Endothelial cell (in vitro differentiated cells): Measurements from ENCODE around the gene MID1. TPM values are rescaled to one million over a fixed set of nuclear protein-coding genes. Genes with fewer than 3 reads are reported as not detected.
A peak's percentile ranks its signal among the peaks of the same experiment; 100 is the strongest.
"Not testable (repeated sequence)": the region's sequence is repeated elsewhere in the genome, so short reads cannot be mapped to it uniquely, and the experiment has no call there.

Experiments
- DNase-seq: peaks from one replicate; pipeline ENCODE4 v3.0.0; 2021; ENCODE audit warnings: low spot score
- H3K27ac Mint-ChIP-seq: one replicate; pipeline ENCODE4 v1.8.0; 2021; ENCODE audit warnings: mixed read lengths, inconsistent platforms; ENCODE audit not compliant: unreplicated experiment
- H3K27me3 Mint-ChIP-seq: one replicate; pipeline ENCODE4 v1.8.0; 2021; ENCODE audit warnings: mild to moderate bottlenecking, moderate library complexity, mixed read lengths, inconsistent platforms; ENCODE audit not compliant: unreplicated experiment
- H3K36me3 Mint-ChIP-seq: one replicate; pipeline ENCODE4 v1.8.0; 2021; ENCODE audit warnings: mild to moderate bottlenecking, low read depth, mixed read lengths, inconsistent platforms; ENCODE audit not compliant: unreplicated experiment
- H3K4me1 Mint-ChIP-seq: one replicate; pipeline ENCODE4 v1.8.0; 2021; ENCODE audit warnings: mild to moderate bottlenecking, mixed read lengths, inconsistent platforms; ENCODE audit not compliant: unreplicated experiment
- H3K4me3 Mint-ChIP-seq: one replicate; pipeline ENCODE4 v1.8.0; 2021; ENCODE audit warnings: mild to moderate bottlenecking, mixed read lengths, inconsistent platforms; ENCODE audit not compliant: unreplicated experiment
- H3K9me3 Mint-ChIP-seq: one replicate; pipeline ENCODE4 v1.8.0; 2021; ENCODE audit warnings: mixed read lengths, inconsistent platforms; ENCODE audit not compliant: unreplicated experiment
- total RNA-seq: library from RNA; stranded (reverse); fragmentation: NEBNext Ultra II Directional; extraction: Animal tissue kit (Norgen Biotek cat#: 25700); gene quantifications from one replicate; pipeline ENCODE4 v1.2.1, GENCODE V29; 2021; ENCODE audit not compliant: unreplicated experiment
- TF ChIP-seq, protein P1 (sequence below): fragments of 200-600 bp; sonication (generic); IDR thresholded peaks from one replicate; pipeline ENCODE4 v1.5.0; 2021; ENCODE audit warnings: antibody characterized with exemption; ENCODE audit not compliant: unreplicated experiment

The MID1 gene
- total RNA-seq, 1 donor from 2014 or later, result 61.8 TPM

DNA sequence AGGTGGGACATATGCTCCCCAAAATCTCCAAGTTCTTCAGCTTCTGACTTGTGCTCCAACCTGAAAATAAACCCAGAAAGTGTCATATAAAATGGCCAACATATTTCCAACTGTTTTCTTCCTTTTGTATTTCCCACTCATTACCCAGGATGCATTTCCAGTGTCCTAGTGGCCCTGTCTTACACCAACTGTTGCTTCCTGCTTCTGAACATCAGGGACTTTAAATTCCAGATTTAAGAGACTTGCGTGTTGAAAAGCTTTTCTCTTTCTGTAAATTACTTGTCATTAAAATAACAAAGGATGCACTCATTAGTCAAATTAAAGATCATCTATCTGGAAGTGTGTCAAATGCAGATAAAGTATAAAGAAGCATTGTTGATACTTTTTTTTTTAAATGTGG is 19.9 kb downstream of the MID1 start:
- no peak overlapping the region for H3K27ac Mint-ChIP-seq
- TF ChIP-seq, protein P1, sequence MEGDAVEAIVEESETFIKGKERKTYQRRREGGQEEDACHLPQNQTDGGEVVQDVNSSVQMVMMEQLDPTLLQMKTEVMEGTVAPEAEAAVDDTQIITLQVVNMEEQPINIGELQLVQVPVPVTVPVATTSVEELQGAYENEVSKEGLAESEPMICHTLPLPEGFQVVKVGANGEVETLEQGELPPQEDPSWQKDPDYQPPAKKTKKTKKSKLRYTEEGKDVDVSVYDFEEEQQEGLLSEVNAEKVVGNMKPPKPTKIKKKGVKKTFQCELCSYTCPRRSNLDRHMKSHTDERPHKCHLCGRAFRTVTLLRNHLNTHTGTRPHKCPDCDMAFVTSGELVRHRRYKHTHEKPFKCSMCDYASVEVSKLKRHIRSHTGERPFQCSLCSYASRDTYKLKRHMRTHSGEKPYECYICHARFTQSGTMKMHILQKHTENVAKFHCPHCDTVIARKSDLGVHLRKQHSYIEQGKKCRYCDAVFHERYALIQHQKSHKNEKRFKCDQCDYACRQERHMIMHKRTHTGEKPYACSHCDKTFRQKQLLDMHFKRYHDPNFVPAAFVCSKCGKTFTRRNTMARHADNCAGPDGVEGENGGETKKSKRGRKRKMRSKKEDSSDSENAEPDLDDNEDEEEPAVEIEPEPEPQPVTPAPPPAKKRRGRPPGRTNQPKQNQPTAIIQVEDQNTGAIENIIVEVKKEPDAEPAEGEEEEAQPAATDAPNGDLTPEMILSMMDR, result no peak
- no peaks in the 10 kb centered on the region for H3K9me3 Mint-ChIP-seq
- H3K4me1 Mint-ChIP-seq, result no peaks in the 10 kb centered on the region
- H3K4me3 Mint-ChIP-seq, result no peak overlapping the region
- no peaks in the 10 kb centered on the region for H3K27me3 Mint-ChIP-seq
- no peaks in the 10 kb centered on the region for H3K36me3 Mint-ChIP-seq
- DNase-seq, result no peak

DNA sequence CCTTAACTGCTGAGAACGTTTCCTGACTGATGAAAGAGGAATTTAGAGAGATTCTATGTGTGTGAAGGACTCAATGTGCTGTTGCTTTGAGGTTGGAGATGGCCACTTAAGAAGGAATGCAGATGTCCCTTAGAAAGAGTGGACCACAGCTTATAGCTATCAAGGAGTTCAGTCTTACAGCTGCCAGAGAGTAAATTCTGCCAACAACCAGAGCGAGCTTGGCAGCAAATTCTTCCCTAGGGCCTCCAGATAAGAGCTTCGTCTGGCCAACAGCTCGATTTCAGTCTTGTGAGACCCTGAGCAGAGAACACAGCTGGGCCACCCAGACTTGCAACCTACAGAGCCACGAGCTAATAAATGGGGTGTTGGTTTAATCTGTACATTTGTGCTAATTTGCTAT is 21.8 kb downstream of the MID1 start:
- no peak overlapping the region for H3K4me3 Mint-ChIP-seq
- H3K27me3 Mint-ChIP-seq, result no peaks in the 10 kb centered on the region
- no peaks in the 10 kb centered on the region for H3K9me3 Mint-ChIP-seq
- H3K27ac Mint-ChIP-seq, result no peak overlapping the region
- no peaks in the 10 kb centered on the region for H3K36me3 Mint-ChIP-seq
- DNase-seq, result no peak
- TF ChIP-seq, protein P1, result no peak
- H3K4me1 Mint-ChIP-seq, result no peaks in the 10 kb centered on the region

DNA sequence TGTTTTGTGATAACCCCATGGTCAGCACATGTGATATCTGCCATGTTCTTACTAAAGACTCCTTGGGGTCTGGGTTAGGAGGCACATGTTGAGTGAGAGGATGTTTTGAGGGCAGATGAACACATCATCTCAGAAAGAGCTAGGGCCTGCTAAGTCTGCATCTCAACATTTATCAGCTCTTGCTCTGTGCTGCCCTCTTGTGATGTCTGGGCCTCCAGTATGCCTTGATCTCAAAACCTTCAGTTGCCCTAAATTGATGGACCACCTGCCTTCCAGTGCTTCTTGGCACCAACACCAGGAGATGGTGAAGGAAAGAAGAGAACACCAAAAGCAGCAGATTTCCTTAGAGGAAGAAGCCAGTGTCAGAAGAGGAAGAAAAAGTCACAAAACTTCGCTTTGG is 22.5 kb downstream of the MID1 start:
- Mint-ChIP-seq H3K4me3 (no peak overlapping the region), H3K36me3 (no peaks in the 10 kb centered on the region), H3K27me3 (no peaks in the 10 kb centered on the region), H3K4me1 (no peaks in the 10 kb centered on the region), H3K9me3 (no peaks in the 10 kb centered on the region), H3K27ac (no peak overlapping the region)
- TF ChIP-seq, protein P1, result no peak
- peak; percentile 48 for DNase-seq

DNA sequence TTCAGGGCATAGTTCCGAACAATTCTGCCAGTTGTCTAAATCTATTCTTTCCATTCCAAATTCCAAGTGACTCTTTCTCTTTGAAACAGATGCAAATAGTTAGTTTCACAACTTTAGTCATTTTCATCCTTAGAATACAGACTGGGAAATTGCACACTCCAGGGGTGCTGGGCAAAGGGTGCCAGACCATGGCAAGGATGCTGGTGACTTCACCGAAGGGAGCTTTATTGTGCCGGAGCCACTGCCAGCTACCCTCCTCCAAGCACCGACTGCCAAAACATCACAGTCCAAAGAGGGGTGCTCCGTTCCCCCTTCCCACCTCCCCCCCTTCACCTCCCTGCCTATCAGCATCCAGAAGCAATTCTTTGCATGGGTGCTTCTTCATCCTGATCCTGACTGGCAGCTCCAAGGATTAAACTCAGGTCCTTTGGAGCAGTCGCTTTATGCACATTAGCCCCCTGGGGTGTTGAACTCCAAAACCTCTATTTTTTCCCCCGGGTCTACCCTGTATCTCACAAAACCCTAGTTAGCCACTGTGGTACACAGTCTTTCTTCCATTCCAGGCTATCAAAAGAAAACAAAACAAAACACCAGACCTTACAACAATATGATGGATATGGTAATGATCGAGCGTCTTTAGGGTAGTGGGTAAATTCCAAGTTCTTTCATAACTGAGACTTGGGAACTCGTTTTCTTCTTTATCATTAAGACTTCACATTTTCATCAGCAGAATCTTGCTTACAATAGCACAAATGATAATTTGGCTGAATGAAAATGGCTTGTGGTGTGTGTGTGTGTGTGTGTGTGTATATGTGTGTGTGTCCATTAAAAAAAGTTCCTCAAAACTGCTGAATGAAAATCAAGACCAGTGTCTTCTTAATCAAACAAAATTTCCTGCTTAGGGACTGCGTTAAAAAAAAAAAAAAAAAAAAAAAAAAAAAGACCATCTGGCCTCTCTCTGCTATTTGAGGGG is 28.7 kb downstream of the MID1 start:
- no peak overlapping the region for H3K27ac Mint-ChIP-seq
- no peak for DNase-seq
- TF ChIP-seq, protein P1, result no peak
- peaks cover 6% of the 10 kb centered on the region for H3K4me1 Mint-ChIP-seq
- no peaks in the 10 kb centered on the region for H3K9me3 Mint-ChIP-seq
- H3K27me3 Mint-ChIP-seq, result peaks cover 1% of the 10 kb centered on the region
- no peak overlapping the region for H3K4me3 Mint-ChIP-seq
- peaks cover 4% of the 10 kb centered on the region for H3K36me3 Mint-ChIP-seq

DNA sequence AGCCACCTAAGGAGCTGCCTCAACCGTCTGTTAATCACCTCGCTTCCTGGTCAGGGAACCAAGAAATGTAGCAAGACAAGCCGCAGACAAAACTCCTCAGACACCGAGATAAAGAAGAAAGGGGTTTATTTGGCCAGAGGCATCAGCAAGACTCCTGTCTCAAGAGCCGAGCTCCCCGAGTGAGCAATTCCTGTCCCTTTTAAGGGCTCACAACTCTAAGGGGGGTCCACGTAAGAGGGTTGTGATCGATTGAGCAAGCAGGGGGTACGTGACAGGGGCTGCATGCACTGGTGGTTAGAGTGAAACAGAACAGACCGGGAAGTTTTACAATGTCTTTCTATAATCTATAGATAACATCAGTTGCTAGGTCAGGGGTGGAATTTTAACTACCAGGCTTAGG is 30.6 kb downstream of the MID1 start:
- not testable (repeated sequence) for H3K4me1 Mint-ChIP-seq, DNase-seq, H3K27ac Mint-ChIP-seq, H3K4me3 Mint-ChIP-seq, H3K27me3 Mint-ChIP-seq, H3K9me3 Mint-ChIP-seq
- peaks cover 11% of the 10 kb centered on the region for H3K36me3 Mint-ChIP-seq
